GM12872 (cell line): ENCODE data around the gene MGAT4B.

ENCODE experiments used
- TF ChIP-seq, protein P1 (sequence below): IDR thresholded peaks from 3 replicates; pipeline ENCODE4 v1.5.1; 2011; ENCODE audit warnings: low read depth, mild to moderate bottlenecking, low read length, moderate library complexity; ENCODE audit not compliant: insufficient read depth

The MGAT4B gene

DNA sequence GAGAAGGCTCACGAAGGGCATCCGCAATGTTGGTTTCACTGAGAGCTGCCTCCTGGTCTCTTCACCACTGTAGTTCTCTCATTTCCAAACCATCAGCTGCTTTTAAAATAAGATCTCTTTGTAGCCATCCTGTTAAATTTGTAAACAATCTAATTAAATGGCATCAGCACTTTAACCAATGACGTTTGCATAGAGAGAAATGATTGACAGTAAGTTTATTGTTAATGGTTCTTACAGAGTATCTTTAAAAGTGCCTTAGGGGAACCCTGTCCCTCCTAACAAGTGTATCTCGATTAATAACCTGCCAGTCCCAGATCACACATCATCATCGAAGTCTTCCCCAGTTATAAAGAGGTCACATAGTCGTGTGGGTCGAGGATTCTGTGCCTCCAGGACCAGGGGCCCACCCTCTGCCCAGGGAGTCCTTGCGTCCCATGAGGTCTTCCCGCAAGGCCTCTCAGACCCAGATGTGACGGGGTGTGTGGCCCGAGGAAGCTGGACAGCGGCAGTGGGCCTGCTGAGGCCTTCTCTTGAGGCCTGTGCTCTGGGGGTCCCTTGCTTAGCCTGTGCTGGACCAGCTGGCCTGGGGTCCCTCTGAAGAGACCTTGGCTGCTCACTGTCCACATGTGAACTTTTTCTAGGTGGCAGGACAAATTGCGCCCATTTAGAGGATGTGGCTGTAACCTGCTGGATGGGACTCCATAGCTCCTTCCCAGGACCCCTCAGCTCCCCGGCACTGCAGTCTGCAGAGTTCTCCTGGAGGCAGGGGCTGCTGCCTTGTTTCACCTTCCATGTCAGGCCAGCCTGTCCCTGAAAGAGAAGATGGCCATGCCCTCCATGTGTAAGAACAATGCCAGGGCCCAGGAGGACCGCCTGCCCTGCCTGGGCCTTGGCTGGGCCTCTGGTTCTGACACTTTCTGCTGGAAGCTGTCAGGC is 30.7 kb upstream of the MGAT4B start:
- TF ChIP-seq, protein P1, sequence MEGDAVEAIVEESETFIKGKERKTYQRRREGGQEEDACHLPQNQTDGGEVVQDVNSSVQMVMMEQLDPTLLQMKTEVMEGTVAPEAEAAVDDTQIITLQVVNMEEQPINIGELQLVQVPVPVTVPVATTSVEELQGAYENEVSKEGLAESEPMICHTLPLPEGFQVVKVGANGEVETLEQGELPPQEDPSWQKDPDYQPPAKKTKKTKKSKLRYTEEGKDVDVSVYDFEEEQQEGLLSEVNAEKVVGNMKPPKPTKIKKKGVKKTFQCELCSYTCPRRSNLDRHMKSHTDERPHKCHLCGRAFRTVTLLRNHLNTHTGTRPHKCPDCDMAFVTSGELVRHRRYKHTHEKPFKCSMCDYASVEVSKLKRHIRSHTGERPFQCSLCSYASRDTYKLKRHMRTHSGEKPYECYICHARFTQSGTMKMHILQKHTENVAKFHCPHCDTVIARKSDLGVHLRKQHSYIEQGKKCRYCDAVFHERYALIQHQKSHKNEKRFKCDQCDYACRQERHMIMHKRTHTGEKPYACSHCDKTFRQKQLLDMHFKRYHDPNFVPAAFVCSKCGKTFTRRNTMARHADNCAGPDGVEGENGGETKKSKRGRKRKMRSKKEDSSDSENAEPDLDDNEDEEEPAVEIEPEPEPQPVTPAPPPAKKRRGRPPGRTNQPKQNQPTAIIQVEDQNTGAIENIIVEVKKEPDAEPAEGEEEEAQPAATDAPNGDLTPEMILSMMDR, result no peak

DNA sequence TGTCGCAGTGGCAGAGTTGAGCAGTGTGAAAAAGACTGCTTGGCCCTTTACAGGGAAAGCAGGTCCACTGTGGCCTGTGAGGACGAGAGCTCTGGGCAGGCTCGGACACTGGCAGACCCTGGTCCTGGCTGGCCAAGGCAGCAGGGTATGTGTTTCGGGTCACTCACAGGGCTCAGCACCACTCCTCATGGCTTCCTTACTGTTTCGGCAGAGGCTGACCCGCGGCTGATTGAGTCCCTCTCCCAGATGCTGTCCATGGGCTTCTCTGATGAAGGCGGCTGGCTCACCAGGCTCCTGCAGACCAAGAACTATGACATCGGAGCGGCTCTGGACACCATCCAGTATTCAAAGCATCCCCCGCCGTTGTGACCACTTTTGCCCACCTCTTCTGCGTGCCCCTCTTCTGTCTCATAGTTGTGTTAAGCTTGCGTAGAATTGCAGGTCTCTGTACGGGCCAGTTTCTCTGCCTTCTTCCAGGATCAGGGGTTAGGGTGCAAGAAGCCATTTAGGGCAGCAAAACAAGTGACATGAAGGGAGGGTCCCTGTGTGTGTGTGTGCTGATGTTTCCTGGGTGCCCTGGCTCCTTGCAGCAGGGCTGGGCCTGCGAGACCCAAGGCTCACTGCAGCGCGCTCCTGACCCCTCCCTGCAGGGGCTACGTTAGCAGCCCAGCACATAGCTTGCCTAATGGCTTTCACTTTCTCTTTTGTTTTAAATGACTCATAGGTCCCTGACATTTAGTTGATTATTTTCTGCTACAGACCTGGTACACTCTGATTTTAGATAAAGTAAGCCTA is 29.8 kb upstream of the MGAT4B start:
- TF ChIP-seq, protein P1, result no peak

DNA sequence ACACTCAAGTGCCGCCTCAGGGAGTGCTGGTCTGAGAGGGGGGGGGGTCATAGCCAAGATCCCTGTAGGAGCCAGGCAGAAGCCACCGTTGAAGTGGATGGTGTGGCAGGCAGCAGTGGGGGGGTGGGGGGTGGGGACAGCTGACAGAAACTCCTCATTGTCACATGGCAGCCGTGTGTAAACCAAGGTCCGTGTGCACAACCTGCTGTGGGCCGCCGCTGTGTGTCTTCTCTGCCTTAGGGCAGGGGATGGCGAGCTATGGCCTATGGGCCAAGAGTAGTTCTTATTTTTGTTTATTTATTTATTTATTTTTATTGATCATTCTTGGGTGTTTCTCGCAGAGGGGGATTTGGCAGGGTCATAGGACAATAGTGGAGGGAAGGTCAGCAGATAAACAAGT is 27.5 kb upstream of the MGAT4B start:
- TF ChIP-seq, protein P1, result no peak

DNA sequence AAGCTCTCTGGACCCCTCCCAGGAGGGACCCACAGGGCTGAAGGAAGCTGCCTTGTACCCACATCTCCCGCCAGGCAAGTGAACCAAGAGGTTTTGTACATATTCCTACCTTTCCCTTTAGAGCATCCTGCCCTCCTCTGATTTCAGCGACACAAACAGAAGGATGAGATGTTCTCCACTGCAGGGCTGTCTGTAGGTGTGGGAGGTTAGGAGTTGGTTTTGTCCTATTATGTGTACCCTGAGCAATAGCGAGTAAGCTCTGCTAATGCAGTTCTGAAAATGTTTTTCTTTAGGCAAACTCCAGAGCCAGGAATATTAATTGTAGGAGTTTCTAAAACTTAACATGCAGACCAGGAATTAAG is 27.0 kb upstream of the MGAT4B start:
- TF ChIP-seq, protein P1, result no peak

DNA sequence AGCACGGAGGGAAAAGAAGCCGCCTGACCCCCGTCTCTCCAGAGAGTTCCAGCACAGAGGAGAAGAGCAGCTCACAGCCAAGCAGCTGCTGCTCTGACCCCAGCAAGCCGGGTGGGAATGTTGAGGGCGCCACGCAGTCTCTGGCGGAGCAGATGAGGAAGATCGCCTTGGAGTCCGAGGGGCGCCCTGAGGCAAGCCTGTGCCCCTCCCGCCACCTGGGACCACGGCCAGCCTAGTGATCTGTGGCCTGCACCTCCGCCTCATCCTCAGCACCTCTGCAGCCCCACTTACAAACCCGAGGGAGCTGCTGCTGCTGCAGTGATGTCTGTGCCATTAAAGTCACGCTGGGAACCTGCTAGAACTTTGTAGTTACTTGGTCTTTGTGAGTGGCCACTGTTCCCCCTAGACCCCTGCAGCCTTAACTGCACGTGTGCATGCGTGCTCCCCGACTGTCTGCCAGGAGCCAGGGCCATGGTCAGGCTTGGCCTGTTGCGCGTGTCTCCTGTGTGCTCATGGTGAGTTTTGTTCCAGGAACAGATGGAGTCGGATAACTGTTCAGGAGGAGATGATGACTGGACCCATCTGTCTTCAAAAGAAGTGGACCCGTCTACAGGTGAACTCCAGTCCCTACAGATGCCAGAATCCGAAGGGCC is 26.5 kb upstream of the MGAT4B start:
- TF ChIP-seq, protein P1, result no peak

DNA sequence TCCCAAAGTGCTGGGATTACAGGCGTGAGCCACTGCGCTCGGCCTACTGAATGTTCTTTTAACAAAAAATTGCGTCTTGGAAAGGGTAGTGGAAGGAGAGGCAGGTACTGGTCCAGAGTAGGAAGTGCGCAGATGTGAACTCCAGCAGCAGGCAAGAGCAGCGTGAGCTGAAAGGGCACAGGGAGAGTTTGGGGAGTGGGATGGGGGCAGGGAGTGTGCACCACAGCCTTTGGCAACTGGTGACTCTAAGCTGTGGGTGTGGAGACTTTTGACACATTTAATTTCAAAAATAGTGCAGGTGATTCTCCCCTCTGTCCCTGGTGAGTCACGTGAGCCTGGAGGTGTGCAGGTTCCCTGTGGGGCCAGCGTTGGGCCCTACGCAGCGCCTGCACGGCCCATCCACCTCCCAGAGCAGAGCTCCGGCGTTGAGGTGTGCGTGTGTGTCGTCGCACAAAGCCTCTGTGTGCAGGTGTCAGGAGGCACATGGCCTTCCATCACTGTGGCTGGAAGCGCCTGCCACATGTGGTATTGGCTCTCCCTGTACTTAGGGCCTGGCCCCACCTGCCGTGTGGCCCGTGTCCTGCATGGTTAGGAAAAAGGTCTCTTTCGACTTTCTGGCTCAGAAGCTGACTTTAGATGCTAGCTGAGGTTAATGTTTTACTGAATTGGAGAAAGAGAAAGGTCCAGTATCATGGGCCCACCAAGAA is 25.5 kb upstream of the MGAT4B start:
- TF ChIP-seq, protein P1, result no peak
